Measurements from ENCODE around the gene ENPP6.

DNA sequence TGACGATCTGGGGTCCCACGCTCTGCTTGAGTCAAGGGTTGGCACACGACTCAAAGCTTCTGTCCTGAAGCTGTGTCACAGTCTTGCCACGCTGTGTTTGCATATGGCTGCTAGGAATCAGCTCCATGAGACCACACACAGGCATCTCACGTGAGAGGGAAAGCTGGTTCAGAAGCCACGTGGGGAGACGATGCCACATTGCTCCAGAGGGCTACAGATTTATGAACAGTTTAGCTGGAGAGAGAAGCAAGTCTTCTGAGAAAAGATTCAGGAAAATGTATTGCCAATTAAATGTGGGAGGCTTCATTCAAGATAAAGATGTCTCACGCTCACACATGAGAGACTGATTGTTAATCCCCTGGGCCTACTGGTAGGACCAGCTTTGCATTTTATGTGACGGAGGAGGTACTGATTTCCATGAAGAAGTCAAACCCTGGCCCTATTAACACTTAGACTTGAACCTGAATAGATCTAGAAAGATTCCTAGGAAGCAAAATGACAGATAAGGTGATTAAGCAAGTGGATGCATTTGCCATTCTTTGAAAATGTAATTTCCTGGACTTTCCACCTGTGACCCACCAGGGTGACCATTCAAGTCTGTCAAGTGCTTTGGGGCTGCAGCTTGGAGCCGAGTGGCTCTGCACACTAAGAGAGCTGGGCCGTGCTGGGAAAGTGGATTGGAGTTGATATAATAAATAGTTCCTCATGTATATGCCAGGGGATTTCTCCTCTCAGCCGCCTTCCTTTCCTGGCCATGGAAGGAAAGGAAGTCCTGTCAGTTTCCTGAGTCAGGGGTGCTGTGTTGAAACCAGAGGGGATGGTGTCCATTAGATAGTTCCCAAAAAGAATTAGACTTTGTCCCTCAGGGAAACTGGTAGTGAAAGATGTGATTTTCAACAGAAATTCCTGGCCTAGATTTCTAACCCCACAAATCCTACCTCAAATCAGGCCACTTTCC, 29.0 kb downstream of the ENPP6 start:
- TF ChIP-seq MXI1 (conservative IDR thresholded peaks at IDR 0.05; ENCODE audit: poor library complexity, severe bottlenecking) (no peak), EP300 (conservative IDR thresholded peaks at IDR 0.05; ENCODE audit: poor library complexity, severe bottlenecking) (no peak), EZH2 (IDR thresholded peaks at IDR 0.05; ENCODE audit: borderline replicate concordance, insufficient read depth, low read length, poor library complexity, severe bottlenecking) (no peak)
- TF ChIP-seq, protein P1, sequence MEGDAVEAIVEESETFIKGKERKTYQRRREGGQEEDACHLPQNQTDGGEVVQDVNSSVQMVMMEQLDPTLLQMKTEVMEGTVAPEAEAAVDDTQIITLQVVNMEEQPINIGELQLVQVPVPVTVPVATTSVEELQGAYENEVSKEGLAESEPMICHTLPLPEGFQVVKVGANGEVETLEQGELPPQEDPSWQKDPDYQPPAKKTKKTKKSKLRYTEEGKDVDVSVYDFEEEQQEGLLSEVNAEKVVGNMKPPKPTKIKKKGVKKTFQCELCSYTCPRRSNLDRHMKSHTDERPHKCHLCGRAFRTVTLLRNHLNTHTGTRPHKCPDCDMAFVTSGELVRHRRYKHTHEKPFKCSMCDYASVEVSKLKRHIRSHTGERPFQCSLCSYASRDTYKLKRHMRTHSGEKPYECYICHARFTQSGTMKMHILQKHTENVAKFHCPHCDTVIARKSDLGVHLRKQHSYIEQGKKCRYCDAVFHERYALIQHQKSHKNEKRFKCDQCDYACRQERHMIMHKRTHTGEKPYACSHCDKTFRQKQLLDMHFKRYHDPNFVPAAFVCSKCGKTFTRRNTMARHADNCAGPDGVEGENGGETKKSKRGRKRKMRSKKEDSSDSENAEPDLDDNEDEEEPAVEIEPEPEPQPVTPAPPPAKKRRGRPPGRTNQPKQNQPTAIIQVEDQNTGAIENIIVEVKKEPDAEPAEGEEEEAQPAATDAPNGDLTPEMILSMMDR (IDR thresholded peaks at IDR 0.05; ENCODE audit: poor library complexity, severe bottlenecking): no peak
- TF ChIP-seq, protein P2, sequence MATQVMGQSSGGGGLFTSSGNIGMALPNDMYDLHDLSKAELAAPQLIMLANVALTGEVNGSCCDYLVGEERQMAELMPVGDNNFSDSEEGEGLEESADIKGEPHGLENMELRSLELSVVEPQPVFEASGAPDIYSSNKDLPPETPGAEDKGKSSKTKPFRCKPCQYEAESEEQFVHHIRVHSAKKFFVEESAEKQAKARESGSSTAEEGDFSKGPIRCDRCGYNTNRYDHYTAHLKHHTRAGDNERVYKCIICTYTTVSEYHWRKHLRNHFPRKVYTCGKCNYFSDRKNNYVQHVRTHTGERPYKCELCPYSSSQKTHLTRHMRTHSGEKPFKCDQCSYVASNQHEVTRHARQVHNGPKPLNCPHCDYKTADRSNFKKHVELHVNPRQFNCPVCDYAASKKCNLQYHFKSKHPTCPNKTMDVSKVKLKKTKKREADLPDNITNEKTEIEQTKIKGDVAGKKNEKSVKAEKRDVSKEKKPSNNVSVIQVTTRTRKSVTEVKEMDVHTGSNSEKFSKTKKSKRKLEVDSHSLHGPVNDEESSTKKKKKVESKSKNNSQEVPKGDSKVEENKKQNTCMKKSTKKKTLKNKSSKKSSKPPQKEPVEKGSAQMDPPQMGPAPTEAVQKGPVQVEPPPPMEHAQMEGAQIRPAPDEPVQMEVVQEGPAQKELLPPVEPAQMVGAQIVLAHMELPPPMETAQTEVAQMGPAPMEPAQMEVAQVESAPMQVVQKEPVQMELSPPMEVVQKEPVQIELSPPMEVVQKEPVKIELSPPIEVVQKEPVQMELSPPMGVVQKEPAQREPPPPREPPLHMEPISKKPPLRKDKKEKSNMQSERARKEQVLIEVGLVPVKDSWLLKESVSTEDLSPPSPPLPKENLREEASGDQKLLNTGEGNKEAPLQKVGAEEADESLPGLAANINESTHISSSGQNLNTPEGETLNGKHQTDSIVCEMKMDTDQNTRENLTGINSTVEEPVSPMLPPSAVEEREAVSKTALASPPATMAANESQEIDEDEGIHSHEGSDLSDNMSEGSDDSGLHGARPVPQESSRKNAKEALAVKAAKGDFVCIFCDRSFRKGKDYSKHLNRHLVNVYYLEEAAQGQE (IDR thresholded peaks at IDR 0.05; ENCODE audit: borderline replicate concordance): no peak

Measured in neural cell (in vitro differentiated cells).